ENCODE measurements around the gene METTL16.

GRCh38 chr17:2398655-2399571 is 112.8 kb downstream of the METTL16 start:
- TF ChIP-seq CTCF (IDR thresholded peaks at IDR 0.05) (no peak), POLR2A (IDR thresholded peaks at IDR 0.05) (no peak), EP300 (IDR thresholded peaks at IDR 0.05; ENCODE audit: low read depth) (no peak)
